Right lobe of liver (tissue), 4 donors: Measurements from ENCODE around the gene SPON2.

Experiments
- CTCF ChIP-seq, 4 donors: fragments of 200-600 bp in 3 of 4; fragments of 450-650 bp in 1 of 4; IDR thresholded peaks; one replicate each; pipeline versions ENCODE4 v1.5.1 to v1.8.0; 2016 to 2022; ENCODE audit warnings: antibody characterized with exemption in 4 of 4, mild to moderate bottlenecking in 2 of 4
- POLR2A ChIP-seq: fragments of 450-650 bp; IDR thresholded peaks from one replicate; pipeline ENCODE4 v1.6.1; 2017; ENCODE audit warnings: antibody characterized with exemption, mild to moderate bottlenecking
- donor health status: DM: no; HTN: no; CAD: no.
- donor health status: DM: no; HTN: no; CAD: no.
- donor health status: DM: no; HTN: yes; CAD: no.

GRCh38 chr4:1201851-1202525 is 29.6 kb upstream of the SPON2 start:
- no peak for TF ChIP-seq CTCF (IDR thresholded peaks at IDR 0.05)
- TF ChIP-seq POLR2A, result no peak
